K562 (cell line): ENCODE measurements around the gene CD164L2. TPM values are rescaled to one million over a fixed set of nuclear protein-coding genes. Genes with fewer than 3 reads are reported as not detected.
A peak's percentile ranks its signal among the peaks of the same experiment; 100 is the strongest.

Experiments
- CBFA2T2 ChIP-seq: fragments of 450-650 bp; conservative IDR thresholded peaks from 2 replicates; pipeline ENCODE4 v1.6.1; 2017; ENCODE audit warnings: mild to moderate bottlenecking
- CREB1 ChIP-seq, 2 experiments: sonication (generic) in 1 of 2; formaldehyde crosslinking in 1 of 2; IDR thresholded peaks; 2 replicates each; pipeline versions ENCODE4 v1.6.1 to v1.8.0; 2012 to 2022; ENCODE audit warnings: inconsistent platforms in 1 of 2, mild to moderate bottlenecking in 1 of 2, missing genetic modification reagents in 1 of 2, moderate library complexity in 1 of 2
- ETV5 ChIP-seq: sonication (generic); formaldehyde crosslinking; IDR thresholded peaks from 2 replicates; pipeline ENCODE4 v1.4.0; 2020; ENCODE audit warnings: low read depth, mild to moderate bottlenecking, missing genetic modification reagents
- FOS ChIP-seq: IDR thresholded peaks from 3 replicates; pipeline ENCODE4 v1.6.1; 2011; ENCODE audit not compliant: insufficient read length; ENCODE audit errors: extremely low read depth
- FOXK2 ChIP-seq, 2 experiments: fragments of 450-650 bp; IDR thresholded peaks in 1 of 2; conservative IDR thresholded peaks in 1 of 2; 2 replicates each; pipeline ENCODE4 v1.6.1; 2016; ENCODE audit warnings: low read depth in 2 of 2, mild to moderate bottlenecking in 1 of 2
- GATAD2A ChIP-seq: fragments of 450-650 bp; IDR thresholded peaks from 2 replicates; pipeline ENCODE4 v1.6.1; 2017
- HDAC2 ChIP-seq: fragments of 450-650 bp; IDR thresholded peaks from 2 replicates; pipeline ENCODE4 v1.6.1; 2016; ENCODE audit warnings: mild to moderate bottlenecking
- KLF13 ChIP-seq: fragments of 450-650 bp; IDR thresholded peaks from 2 replicates; pipeline ENCODE4 v1.6.1; 2016; ENCODE audit warnings: missing genetic modification characterization, low read depth, mild to moderate bottlenecking, missing compliant biosample characterization, moderate library complexity, borderline replicate concordance
- MTA2 ChIP-seq: fragments of 450-650 bp; IDR thresholded peaks from 2 replicates; pipeline ENCODE4 v1.6.1; 2016; ENCODE audit warnings: low read depth
- NR2F6 ChIP-seq: fragments of 450-650 bp; formaldehyde crosslinking; IDR thresholded peaks from 2 replicates; pipeline ENCODE4 v1.4.0; 2020; ENCODE audit warnings: mild to moderate bottlenecking
- NR4A1 ChIP-seq, 2 experiments: fragments of 250-450 bp in 1 of 2; fragments of 450-650 bp in 1 of 2; sonication (Bioruptor Pico) in 1 of 2; IDR thresholded peaks; 2 replicates each; pipeline versions ENCODE4 v1.4.0 to v1.6.1; 2016 to 2020; ENCODE audit warnings: mild to moderate bottlenecking in 2 of 2, missing compliant biosample characterization in 1 of 2, missing genetic modification characterization in 1 of 2, moderate library complexity in 1 of 2
- POLR2G ChIP-seq: fragments of 200-400 bp; formaldehyde crosslinking; IDR thresholded peaks from 2 replicates; pipeline ENCODE4 v1.6.1; 2017; ENCODE audit warnings: low read depth, mild to moderate bottlenecking, antibody characterized with exemption, low read length, moderate library complexity
- POLR3G ChIP-seq: IDR thresholded peaks from 2 replicates; pipeline ENCODE4 v1.6.1; 2011; ENCODE audit not compliant: insufficient read length, insufficient replicate concordance; ENCODE audit errors: extremely low read depth
- ZSCAN32 ChIP-seq: fragments of 450-650 bp; formaldehyde crosslinking; IDR thresholded peaks from 2 replicates; pipeline ENCODE4 v1.4.0; 2020; ENCODE audit warnings: mild to moderate bottlenecking, moderate library complexity
- polyA plus RNA-seq, 8 experiments: library from polyadenylated mRNA; depleted of rRNA in 4 of 8; stranded (reverse) in 5 of 8; unstranded in 3 of 8; fragments of >200 nt; fragmentation: Nextera tagmentation in 2 of 8; fragmentation: Illumina TruSeq in 1 of 8; extraction: Ambion mirVana in 2 of 8; extraction: Trizol in 1 of 8; gene quantifications; 2 replicates each; pipeline versions ENCODE4 v1.2.1 to v1.2.3, GENCODE V29; 2011 to 2014; ENCODE audit warnings: inconsistent platforms in 1 of 8, missing spikeins in 1 of 8
- total RNA-seq, 7 experiments: library from RNA; depleted of rRNA in 6 of 7; stranded (reverse); fragments of >200 nt in 6 of 7; fragmentation: Illumina TruSeq in 2 of 7; extraction: Trizol in 2 of 7; gene quantifications; 2 replicates each; pipeline versions ENCODE4 v1.2.1 to v1.2.3, GENCODE V29; 2011 to 2021; ENCODE audit warnings: low replicate concordance in 1 of 7
- TF ChIP-seq, protein P1 (sequence below): fragments of 250-450 bp; sonication (Bioruptor Pico); IDR thresholded peaks from 2 replicates; pipeline ENCODE4 v1.4.0; 2020
- TF ChIP-seq, protein P2 (sequence below): fragments of 450-650 bp; formaldehyde crosslinking; conservative IDR thresholded peaks from 2 replicates; pipeline ENCODE4 v1.4.0; 2022; ENCODE audit warnings: mild to moderate bottlenecking, missing genetic modification characterization
- TF ChIP-seq, protein P3 (sequence below): fragments of 250-450 bp; sonication (Bioruptor Pico); IDR thresholded peaks from 2 replicates; pipeline ENCODE4 v1.5.0; 2020; ENCODE audit warnings: mild to moderate bottlenecking, borderline replicate concordance
- TF ChIP-seq, protein P4 (sequence below): fragments of 200-800 bp; sonication (Bioruptor generic); IDR thresholded peaks from 2 replicates; pipeline ENCODE4 v1.6.1; 2017; ENCODE audit warnings: missing genetic modification characterization, missing compliant biosample characterization
- TF ChIP-seq, protein P5 (sequence below): sonication (generic); formaldehyde crosslinking; IDR thresholded peaks from 2 replicates; pipeline ENCODE4 v1.8.0; 2022; ENCODE audit warnings: mild to moderate bottlenecking, missing genetic modification reagents
- TF ChIP-seq, protein P6 (sequence below): sonication (generic); formaldehyde crosslinking; IDR thresholded peaks from 2 replicates; pipeline ENCODE4 v1.9.0; 2022; ENCODE audit warnings: mild to moderate bottlenecking, missing genetic modification reagents

CD164L2 gene
- total and polyA plus RNA-seq, 9 of the 15 experiments (the other 6 are each of a cell fraction or from before 2014, with no cell fraction given), result 0.08 to 0.92 (median 0.38) TPM; not detected in 1

DNA sequence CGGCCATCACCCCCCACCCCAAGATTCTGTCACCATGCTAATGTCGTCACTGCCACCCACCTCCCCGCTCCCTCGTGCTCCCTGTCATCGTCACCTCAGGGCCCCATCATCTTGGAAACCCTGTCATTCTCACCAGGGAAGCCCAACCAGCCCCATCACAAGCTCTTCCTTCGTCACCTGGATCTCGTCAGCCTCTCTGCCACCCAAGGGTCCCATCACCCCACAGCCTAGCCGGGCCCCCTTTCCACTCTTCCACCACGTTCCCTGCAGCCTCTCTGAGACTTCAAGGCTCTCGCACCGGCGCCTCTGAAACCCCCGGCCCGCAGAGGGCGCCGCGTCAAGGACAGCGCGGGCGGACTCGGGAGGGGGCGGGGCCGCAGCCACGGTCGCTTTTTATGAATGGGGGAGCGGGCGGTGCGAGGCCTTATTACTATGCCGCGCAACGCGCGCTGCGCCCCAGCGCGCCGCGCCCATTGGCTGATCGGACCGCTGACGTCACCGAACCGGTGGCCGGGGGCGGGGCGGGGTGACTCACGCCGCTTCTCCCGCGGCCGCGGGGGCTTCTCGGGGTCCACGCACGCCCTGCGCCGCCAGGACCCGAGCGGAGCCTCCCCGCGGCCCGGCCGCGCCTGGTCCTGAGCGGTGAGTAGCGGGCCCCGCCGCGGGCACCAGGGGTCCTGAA, 9.1 kb upstream of the CD164L2 start, which contains the start of gene GPR3 (continued):
- TF ChIP-seq, protein P1, sequence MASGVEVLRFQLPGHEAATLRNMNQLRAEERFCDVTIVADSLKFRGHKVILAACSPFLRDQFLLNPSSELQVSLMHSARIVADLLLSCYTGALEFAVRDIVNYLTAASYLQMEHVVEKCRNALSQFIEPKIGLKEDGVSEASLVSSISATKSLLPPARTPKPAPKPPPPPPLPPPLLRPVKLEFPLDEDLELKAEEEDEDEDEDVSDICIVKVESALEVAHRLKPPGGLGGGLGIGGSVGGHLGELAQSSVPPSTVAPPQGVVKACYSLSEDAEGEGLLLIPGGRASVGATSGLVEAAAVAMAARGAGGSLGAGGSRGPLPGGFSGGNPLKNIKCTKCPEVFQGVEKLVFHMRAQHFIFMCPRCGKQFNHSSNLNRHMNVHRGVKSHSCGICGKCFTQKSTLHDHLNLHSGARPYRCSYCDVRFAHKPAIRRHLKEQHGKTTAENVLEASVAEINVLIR (CRISPR knock-in tag), result peak; percentile 87
- TF ChIP-seq, protein P2, sequence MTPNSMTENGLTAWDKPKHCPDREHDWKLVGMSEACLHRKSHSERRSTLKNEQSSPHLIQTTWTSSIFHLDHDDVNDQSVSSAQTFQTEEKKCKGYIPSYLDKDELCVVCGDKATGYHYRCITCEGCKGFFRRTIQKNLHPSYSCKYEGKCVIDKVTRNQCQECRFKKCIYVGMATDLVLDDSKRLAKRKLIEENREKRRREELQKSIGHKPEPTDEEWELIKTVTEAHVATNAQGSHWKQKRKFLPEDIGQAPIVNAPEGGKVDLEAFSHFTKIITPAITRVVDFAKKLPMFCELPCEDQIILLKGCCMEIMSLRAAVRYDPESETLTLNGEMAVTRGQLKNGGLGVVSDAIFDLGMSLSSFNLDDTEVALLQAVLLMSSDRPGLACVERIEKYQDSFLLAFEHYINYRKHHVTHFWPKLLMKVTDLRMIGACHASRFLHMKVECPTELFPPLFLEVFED, result peak; percentile 85
- no peak for TF ChIP-seq ZSCAN32 (CRISPR knock-in tag)
- TF ChIP-seq, protein P3, sequence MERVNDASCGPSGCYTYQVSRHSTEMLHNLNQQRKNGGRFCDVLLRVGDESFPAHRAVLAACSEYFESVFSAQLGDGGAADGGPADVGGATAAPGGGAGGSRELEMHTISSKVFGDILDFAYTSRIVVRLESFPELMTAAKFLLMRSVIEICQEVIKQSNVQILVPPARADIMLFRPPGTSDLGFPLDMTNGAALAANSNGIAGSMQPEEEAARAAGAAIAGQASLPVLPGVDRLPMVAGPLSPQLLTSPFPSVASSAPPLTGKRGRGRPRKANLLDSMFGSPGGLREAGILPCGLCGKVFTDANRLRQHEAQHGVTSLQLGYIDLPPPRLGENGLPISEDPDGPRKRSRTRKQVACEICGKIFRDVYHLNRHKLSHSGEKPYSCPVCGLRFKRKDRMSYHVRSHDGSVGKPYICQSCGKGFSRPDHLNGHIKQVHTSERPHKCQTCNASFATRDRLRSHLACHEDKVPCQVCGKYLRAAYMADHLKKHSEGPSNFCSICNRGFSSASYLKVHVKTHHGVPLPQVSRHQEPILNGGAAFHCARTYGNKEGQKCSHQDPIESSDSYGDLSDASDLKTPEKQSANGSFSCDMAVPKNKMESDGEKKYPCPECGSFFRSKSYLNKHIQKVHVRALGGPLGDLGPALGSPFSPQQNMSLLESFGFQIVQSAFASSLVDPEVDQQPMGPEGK, result no peak
- no peak; the same call in 1 of the 2 replicates for TF ChIP-seq ETV5
- peak; percentile 32; the same call in 1 of the 2 replicates for TF ChIP-seq MTA2
- TF ChIP-seq, protein P4, sequence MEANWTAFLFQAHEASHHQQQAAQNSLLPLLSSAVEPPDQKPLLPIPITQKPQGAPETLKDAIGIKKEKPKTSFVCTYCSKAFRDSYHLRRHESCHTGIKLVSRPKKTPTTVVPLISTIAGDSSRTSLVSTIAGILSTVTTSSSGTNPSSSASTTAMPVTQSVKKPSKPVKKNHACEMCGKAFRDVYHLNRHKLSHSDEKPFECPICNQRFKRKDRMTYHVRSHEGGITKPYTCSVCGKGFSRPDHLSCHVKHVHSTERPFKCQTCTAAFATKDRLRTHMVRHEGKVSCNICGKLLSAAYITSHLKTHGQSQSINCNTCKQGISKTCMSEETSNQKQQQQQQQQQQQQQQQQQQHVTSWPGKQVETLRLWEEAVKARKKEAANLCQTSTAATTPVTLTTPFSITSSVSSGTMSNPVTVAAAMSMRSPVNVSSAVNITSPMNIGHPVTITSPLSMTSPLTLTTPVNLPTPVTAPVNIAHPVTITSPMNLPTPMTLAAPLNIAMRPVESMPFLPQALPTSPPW (CRISPR knock-in tag), result peak; percentile 91
- no peak for TF ChIP-seq NR2F6
- TF ChIP-seq HDAC2, result peak; percentile 46; the same call in 1 of the 2 replicates
- peak in 1 of 2 experiments; percentile 81; a peak in 3 of 4 replicates for TF ChIP-seq FOXK2 (conservative IDR thresholded peaks at IDR 0.05 in 1 of 2, IDR thresholded peaks at IDR 0.05 in 1 of 2; ENCODE audit: low read depth in 2 of 2)
- TF ChIP-seq, protein P5, sequence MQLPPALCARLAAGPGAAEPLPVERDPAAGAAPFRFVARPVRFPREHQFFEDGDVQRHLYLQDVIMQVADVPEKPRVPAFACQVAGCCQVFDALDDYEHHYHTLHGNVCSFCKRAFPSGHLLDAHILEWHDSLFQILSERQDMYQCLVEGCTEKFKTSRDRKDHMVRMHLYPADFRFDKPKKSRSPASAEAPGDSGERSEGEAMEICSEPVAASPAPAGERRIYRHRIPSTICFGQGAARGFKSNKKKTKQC (CRISPR knock-in tag), result no peak; the same call in 1 of the 2 replicates
- TF ChIP-seq POLR2G, result peak; percentile 85
- no peak for TF ChIP-seq NR4A1 (CRISPR knock-in tag; IDR thresholded peaks at IDR 0.05)
- TF ChIP-seq NR4A1 (tag; IDR thresholded peaks at IDR 0.05), result no peak
- TF ChIP-seq KLF13 (tag), result peak; percentile 92
- TF ChIP-seq CREB1 (IDR thresholded peaks at IDR 0.05), result peak; percentile 90
- peak; percentile 88 for TF ChIP-seq CREB1 (CRISPR knock-in tag; IDR thresholded peaks at IDR 0.05)
- TF ChIP-seq FOS, result peak; percentile 72
- no peak for TF ChIP-seq POLR3G
- TF ChIP-seq GATAD2A, result no peak
- TF ChIP-seq CBFA2T2, result no peak
- TF ChIP-seq, protein P6, sequence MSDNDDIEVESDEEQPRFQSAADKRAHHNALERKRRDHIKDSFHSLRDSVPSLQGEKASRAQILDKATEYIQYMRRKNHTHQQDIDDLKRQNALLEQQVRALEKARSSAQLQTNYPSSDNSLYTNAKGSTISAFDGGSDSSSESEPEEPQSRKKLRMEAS (CRISPR knock-in tag), result peak; percentile 57
